Measurements from ENCODE around the gene LILRA6. TPM values are rescaled to one million over a fixed set of nuclear protein-coding genes. Genes with fewer than 3 reads are reported as not detected.
"Not testable (repeated sequence)": the region's sequence is repeated elsewhere in the genome, so short reads cannot be mapped to it uniquely, and the experiment has no call there.

Gene LILRA6
- total and polyA plus RNA-seq, 9 donors: 0.71 to 2.6 (median 1.7) TPM

DNA sequence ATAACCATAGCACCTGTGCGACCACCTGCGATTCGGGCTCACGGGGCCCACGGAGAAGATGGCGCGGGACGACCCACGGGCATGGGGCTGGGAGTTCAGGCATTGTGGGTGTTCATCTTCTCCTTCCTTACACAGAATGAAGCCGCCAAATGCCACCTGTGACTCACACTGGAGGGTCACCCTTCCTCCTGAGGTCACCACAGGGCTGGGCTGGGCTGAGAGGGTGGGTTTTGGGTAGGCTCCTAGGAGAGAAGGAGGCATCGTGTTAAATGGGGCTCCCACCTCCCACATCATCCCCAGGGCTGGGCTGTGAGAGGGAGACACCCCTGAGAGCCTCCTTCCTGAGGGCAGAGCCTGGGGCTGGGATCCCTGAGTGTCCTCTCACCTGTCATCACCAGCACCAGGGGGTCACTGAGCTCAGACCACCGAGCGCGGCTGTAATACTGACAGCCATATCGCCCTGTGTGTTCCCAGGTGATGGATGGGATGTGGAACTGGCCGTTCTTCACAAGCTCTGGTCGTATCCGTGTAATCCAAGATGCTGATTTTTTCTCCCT lies 36.9 kb upstream of the LILRA6 start:
- no peak overlapping the region for H3K4me3 ChIP-seq (ENCODE audit: low read length)
- no peak for DNase-seq
- no peaks in the 10 kb centered on the region for H3K9me3 ChIP-seq (replicated peaks; ENCODE audit: control insufficient read depth, low read depth, low read length)
- H3K36me3 ChIP-seq (ENCODE audit: control insufficient read depth, insufficient read depth, low read length): no peaks in the 10 kb centered on the region
- H3K27ac ChIP-seq (ENCODE audit: low read length): no peak overlapping the region
- H3K4me1 ChIP-seq (ENCODE audit: control insufficient read depth, insufficient read depth, low read length): no peaks in the 10 kb centered on the region
- H3K27me3 ChIP-seq (ENCODE audit: control insufficient read depth, insufficient read depth, low read length): peaks cover 2% of the 10 kb centered on the region
- WGBS (ENCODE audit: insufficient coverage): 90% methylated on average over 14 of the region's 18 CpGs

DNA sequence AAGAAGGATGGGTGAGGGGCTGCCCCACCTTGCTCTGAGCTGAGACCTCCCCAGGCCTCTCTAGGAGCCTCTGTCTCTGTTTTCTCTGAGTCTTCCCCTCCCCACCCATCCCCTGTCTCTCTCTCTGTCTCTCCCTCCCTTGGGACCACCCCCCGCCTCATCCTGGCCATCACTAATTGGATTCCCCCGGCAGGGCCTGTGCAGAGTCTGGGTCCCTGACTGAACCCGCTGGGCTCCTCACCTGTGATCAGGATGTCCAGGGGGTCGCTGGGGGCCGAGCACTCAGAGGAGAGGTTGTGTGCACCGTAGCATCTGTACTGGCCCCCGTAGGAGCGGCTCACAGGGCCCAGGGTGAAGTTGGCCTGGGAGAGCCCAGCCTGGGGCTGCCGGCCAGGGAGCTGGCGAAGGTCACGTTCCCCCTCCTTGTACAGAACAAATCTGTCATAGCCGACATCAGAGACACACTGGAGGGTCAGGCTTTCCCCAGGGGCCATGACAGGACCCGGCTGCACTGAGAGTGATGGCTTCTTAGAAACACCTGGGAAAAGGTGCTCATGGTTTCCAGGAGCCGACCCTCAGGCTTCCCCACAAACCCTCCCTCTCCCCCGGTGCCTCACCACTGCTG lies 36.1 kb upstream of the LILRA6 start:
- not testable (repeated sequence) for H3K27ac ChIP-seq (ENCODE audit: low read length); H3K27me3 ChIP-seq (ENCODE audit: control insufficient read depth, insufficient read depth, low read length); DNase-seq; H3K4me3 ChIP-seq (ENCODE audit: low read length); H3K4me1 ChIP-seq (ENCODE audit: control insufficient read depth, insufficient read depth, low read length); H3K36me3 ChIP-seq (ENCODE audit: control insufficient read depth, insufficient read depth, low read length); H3K9me3 ChIP-seq (replicated peaks; ENCODE audit: control insufficient read depth, low read depth, low read length)
- WGBS (ENCODE audit: insufficient coverage): 69% methylated on average over 15 of the region's 15 CpGs

DNA sequence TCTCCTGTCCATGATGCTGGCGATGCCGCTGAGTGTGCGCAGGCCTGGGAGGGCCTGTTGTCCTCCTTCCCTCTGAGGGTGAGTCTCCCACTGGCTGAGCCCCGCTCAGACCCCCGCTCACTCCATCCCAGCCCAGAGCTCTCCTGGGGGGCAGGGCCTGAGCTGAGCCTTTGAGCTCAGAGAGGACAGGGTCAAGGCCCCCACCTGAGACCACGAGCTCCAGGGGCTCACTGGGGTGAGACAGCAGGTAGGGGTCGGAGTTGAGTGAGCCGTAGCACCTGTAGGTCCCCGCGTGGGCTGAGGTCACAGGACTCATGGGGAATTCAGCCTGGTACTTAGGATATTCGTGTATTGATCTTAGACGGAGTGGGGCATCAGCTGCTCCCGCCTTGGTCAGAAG lies 35.5 kb upstream of the LILRA6 start:
- WGBS (ENCODE audit: insufficient coverage): 78% methylated on average over 10 of the region's 13 CpGs
- not testable (repeated sequence) for H3K36me3 ChIP-seq (ENCODE audit: control insufficient read depth, insufficient read depth, low read length); H3K4me1 ChIP-seq (ENCODE audit: control insufficient read depth, insufficient read depth, low read length); H3K27ac ChIP-seq (ENCODE audit: low read length); H3K9me3 ChIP-seq (replicated peaks; ENCODE audit: control insufficient read depth, low read depth, low read length); H3K4me3 ChIP-seq (ENCODE audit: low read length); H3K27me3 ChIP-seq (ENCODE audit: control insufficient read depth, insufficient read depth, low read length); DNase-seq

DNA sequence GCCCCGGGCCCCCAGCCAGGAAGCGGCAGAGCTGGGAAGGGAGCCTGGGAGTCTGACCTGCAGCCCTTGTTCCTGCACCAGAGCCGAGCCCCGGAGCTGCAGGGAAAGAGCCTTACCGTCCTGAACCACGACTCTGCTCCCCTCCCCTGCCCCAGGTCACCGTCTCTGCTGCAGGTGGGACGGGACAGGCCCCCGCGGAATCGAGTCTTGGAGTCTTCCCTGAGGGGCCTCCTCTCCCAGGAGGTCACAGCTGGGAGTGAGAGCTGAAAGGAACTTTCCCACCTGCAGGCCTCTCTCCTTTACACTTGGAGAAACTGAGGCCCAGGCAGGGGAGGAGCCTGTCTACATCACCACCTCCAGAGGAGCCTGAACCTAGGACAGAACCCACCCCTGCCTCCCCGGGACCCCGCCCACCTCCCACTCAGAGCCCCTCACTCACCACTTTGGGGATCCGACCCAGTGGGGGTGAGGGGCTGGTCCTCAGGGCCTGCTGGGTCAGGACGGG lies 34.6 kb upstream of the LILRA6 start:
- not testable (repeated sequence) for H3K27me3 ChIP-seq (ENCODE audit: control insufficient read depth, insufficient read depth, low read length); H3K4me1 ChIP-seq (ENCODE audit: control insufficient read depth, insufficient read depth, low read length)

DNA sequence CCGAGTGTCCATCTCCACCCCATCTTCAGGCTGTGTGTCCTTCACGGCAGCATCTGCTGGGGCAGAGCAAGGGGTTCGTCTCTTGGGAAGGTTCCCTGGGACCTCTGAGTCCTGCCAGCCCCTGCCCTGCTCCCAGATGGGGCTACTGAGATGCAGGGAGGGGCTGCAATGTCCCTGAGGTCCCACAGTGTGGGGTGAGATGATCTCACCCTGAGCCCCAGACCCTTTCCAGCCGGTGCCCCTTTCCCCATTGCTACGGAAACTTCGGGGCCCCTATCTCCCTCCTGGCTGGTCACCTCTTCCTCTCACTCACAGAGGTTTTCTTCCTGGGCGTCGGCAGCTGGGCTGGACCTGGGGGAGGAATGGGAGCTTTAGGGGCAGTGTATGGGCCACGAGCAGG lies 33.4 kb upstream of the LILRA6 start:
- H3K27ac ChIP-seq (ENCODE audit: low read length): no peak overlapping the region
- H3K4me3 ChIP-seq (ENCODE audit: low read length): no peak overlapping the region
- H3K4me1 ChIP-seq (ENCODE audit: control insufficient read depth, insufficient read depth, low read length): no peaks in the 10 kb centered on the region
- H3K27me3 ChIP-seq (ENCODE audit: control insufficient read depth, insufficient read depth, low read length): peaks cover 2% of the 10 kb centered on the region
- H3K36me3 ChIP-seq (ENCODE audit: control insufficient read depth, insufficient read depth, low read length): no peaks in the 10 kb centered on the region
- H3K9me3 ChIP-seq (replicated peaks; ENCODE audit: control insufficient read depth, low read depth, low read length): no peaks in the 10 kb centered on the region
- WGBS (ENCODE audit: insufficient coverage): 33% methylated on average over 2 of the region's 9 CpGs
- no peak for DNase-seq

More for the DNA sequence above, 34.6 kb upstream of the LILRA6 start:
- not testable (repeated sequence) for DNase-seq; H3K9me3 ChIP-seq (replicated peaks; ENCODE audit: control insufficient read depth, low read depth, low read length); H3K4me3 ChIP-seq (ENCODE audit: low read length); H3K27ac ChIP-seq (ENCODE audit: low read length); H3K36me3 ChIP-seq (ENCODE audit: control insufficient read depth, insufficient read depth, low read length)
- WGBS (ENCODE audit: insufficient coverage): 59% methylated on average over 4 of the region's 15 CpGs

DNA sequence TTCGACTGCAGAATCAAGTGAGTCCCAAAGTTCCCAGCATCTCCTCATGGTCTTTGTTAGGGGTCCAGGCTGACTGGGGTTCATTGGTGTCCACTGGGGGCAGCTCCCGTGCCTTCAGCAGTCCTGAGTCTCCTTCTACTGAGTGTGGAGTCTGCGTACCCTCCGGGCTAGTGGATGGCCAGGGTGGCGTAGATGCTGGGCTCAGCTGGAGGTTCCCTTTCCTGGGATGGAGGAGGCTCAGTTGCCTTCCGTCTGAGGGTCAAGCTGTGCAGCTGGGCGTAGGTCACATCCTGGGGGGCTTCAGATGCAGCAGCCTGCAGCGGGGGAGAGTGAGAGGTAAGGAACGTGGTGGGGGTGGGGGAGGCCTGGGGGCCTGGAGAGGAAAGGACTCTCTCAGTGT lies 31.9 kb upstream of the LILRA6 start:
- not testable (repeated sequence) for H3K4me3 ChIP-seq (ENCODE audit: low read length); H3K9me3 ChIP-seq (replicated peaks; ENCODE audit: control insufficient read depth, low read depth, low read length); DNase-seq; H3K27me3 ChIP-seq (ENCODE audit: control insufficient read depth, insufficient read depth, low read length); H3K4me1 ChIP-seq (ENCODE audit: control insufficient read depth, insufficient read depth, low read length); H3K27ac ChIP-seq (ENCODE audit: low read length); H3K36me3 ChIP-seq (ENCODE audit: control insufficient read depth, insufficient read depth, low read length)
- 54% methylated on average over 3 of the region's 9 CpGs for WGBS (ENCODE audit: insufficient coverage)

DNA sequence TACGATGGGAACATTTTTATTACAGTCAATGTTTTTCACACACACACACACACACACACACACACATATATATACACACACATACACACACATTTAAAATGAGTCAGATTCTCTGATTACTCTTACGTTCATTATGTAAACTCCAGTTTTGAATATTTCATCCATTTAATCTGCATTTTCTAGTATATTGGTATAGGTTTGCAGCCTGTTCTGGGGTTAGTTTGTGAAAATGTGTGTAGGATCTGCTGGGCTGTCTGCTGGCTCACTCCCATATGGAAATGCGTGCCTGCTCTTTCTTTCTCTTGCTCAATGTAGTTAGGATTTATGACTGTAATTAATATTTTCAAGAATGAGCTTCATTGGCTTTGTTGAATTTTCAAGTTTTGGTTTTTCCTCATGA lies 31.2 kb upstream of the LILRA6 start:
- no peak for DNase-seq
- Histone ChIP-seq H3K27ac (ENCODE audit: low read length) (no peak overlapping the region), H3K4me3 (ENCODE audit: low read length) (no peak overlapping the region), H3K9me3 (replicated peaks; ENCODE audit: control insufficient read depth, low read depth, low read length) (no peaks in the 10 kb centered on the region), H3K27me3 (ENCODE audit: control insufficient read depth, insufficient read depth, low read length) (peaks cover 2% of the 10 kb centered on the region), H3K4me1 (ENCODE audit: control insufficient read depth, insufficient read depth, low read length) (no peaks in the 10 kb centered on the region), H3K36me3 (ENCODE audit: control insufficient read depth, insufficient read depth, low read length) (no peaks in the 10 kb centered on the region)
- WGBS (ENCODE audit: insufficient coverage): no CpG with 5 or more reads among the region's 3 CpGs

DNA sequence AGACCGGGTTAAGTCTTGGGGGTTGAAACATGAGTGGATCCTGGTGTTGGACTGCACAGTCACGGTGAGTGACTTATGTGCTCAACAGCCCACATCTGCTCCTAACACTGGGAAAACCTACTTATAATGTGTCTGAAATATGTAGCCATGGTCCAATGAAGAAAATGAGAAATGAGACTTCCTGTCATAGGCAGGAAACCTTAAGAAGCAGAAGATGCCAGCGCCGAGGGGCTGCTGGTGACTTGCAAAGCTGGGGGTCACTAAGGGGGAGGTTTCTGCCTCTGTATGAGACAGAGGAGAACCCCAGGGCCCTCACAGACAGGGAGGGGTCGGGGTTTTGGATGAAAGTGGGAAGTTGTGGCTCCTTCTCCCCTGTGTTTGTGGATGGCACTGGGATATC lies 29.6 kb upstream of the LILRA6 start:
- H3K4me1 ChIP-seq (ENCODE audit: control insufficient read depth, insufficient read depth, low read length); H3K9me3 ChIP-seq (replicated peaks; ENCODE audit: control insufficient read depth, low read depth, low read length); H3K36me3 ChIP-seq (ENCODE audit: control insufficient read depth, insufficient read depth, low read length); H3K27ac ChIP-seq (ENCODE audit: low read length); H3K4me3 ChIP-seq (ENCODE audit: low read length); DNase-seq; H3K27me3 ChIP-seq (ENCODE audit: control insufficient read depth, insufficient read depth, low read length): not testable (repeated sequence)
- 47% methylated on average over 4 of the region's 5 CpGs for WGBS (ENCODE audit: insufficient coverage)

DNA sequence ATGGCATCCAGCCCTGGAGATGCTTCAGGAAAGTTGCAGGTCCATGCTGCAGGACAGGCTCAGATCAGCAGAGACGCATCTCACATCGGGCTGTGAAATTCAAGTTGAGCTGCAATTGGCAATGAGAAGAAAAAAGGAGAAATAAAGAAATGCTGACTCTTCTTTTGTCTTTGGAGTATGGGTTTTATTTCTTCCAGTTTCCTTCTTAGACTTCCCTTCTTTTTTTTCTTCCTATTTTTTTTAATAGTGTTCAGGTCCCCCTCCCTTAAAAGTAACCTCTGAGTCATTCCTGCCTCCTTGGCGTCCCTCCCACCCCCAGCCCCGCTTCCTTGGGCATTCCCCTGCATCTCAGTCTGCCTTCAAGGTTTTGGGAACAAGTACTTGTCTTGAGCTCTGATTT lies 29.0 kb upstream of the LILRA6 start:
- H3K4me1 ChIP-seq (ENCODE audit: control insufficient read depth, insufficient read depth, low read length); DNase-seq; H3K9me3 ChIP-seq (replicated peaks; ENCODE audit: control insufficient read depth, low read depth, low read length); H3K36me3 ChIP-seq (ENCODE audit: control insufficient read depth, insufficient read depth, low read length); H3K4me3 ChIP-seq (ENCODE audit: low read length); H3K27me3 ChIP-seq (ENCODE audit: control insufficient read depth, insufficient read depth, low read length): not testable (repeated sequence)
- peak overlapping the region; percentile 42 for H3K27ac ChIP-seq (ENCODE audit: low read length)
- WGBS (ENCODE audit: insufficient coverage): no CpG with 5 or more reads among the region's 4 CpGs

DNA sequence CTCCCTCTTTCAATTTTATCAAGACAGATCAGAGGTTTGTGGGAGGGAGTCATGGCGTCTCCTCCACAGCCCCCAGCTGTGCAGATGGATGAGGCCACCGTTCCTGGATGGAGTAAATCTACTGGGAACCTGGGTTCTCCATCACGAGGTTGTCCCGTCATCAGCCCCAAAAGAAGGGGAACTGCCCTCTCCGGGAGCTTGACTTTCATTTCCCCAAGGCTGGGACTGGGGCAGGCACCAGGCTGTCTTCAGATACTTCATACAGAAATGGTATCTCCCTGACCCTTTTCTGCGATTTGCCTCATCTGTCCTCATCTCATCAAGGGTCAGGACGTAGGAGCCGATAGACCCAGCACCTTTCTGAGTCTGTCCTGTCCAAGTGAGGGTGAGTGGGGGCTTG lies 28.5 kb upstream of the LILRA6 start:
- H3K9me3 ChIP-seq (replicated peaks; ENCODE audit: control insufficient read depth, low read depth, low read length): no peaks in the 10 kb centered on the region
- DNase-seq: peak; percentile 57
- no peaks in the 10 kb centered on the region for H3K4me1 ChIP-seq (ENCODE audit: control insufficient read depth, insufficient read depth, low read length)
- H3K4me3 ChIP-seq (ENCODE audit: low read length): no peak overlapping the region
- WGBS (ENCODE audit: insufficient coverage): 81% methylated on average over 5 of the region's 8 CpGs
- no peaks in the 10 kb centered on the region for H3K27me3 ChIP-seq (ENCODE audit: control insufficient read depth, insufficient read depth, low read length)
- H3K36me3 ChIP-seq (ENCODE audit: control insufficient read depth, insufficient read depth, low read length): no peaks in the 10 kb centered on the region
- H3K27ac ChIP-seq (ENCODE audit: low read length): peak overlapping the region; percentile 42

DNA sequence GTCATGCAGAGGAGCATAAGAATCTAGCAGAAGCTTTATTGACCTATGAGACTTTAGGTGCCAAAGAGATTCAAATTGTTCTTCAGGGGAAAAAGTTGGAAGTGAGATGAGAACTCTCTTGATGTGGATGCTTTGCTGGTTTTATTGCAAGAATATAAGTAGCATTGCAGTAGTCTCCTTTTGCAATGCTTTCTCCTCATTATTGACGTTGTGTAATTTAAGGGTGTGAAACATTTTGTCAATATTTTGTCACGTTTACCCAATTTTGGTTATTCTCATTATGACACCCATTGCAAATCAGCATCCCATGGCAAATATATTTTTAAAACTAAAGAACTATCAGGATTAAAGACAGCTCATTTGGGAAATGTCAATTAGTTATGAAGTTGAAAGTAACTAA lies 26.3 kb upstream of the LILRA6 start:
- Histone ChIP-seq H3K36me3 (ENCODE audit: control insufficient read depth, insufficient read depth, low read length) (no peaks in the 10 kb centered on the region), H3K27ac (ENCODE audit: low read length) (no peak overlapping the region), H3K27me3 (ENCODE audit: control insufficient read depth, insufficient read depth, low read length) (no peaks in the 10 kb centered on the region), H3K4me1 (ENCODE audit: control insufficient read depth, insufficient read depth, low read length) (no peaks in the 10 kb centered on the region), H3K4me3 (ENCODE audit: low read length) (no peak overlapping the region), H3K9me3 (replicated peaks; ENCODE audit: control insufficient read depth, low read depth, low read length) (no peaks in the 10 kb centered on the region)
- DNase-seq: no peak
- WGBS (ENCODE audit: insufficient coverage): no CpG with 5 or more reads among the region's 2 CpGs
